Mucosa of rectum (tissue), 2 donors: ENCODE measurements around the gene TMEM239.
"Not testable (repeated sequence)": the region's sequence is repeated elsewhere in the genome, so short reads cannot be mapped to it uniquely, and the experiment has no call there.

Experiments
- H3K27ac ChIP-seq, 2 donors: one replicate each; pipeline ENCODE4 v1.7.0; 2013; ENCODE audit warnings: inconsistent platforms in 2 of 2, low read depth in 2 of 2, low read length in 2 of 2
- H3K27me3 ChIP-seq, 2 donors: one replicate each; pipeline ENCODE4 v1.7.0; 2013; ENCODE audit warnings: low read length in 2 of 2; ENCODE audit not compliant: control insufficient read depth in 2 of 2, insufficient read depth in 2 of 2
- H3K36me3 ChIP-seq, 2 donors: one replicate each; pipeline ENCODE4 v1.7.0; 2013; ENCODE audit warnings: low read length in 2 of 2; ENCODE audit not compliant: control insufficient read depth in 2 of 2, insufficient read depth in 2 of 2
- H3K4me1 ChIP-seq, 2 donors: one replicate each; pipeline ENCODE4 v1.7.0; 2013; ENCODE audit warnings: low read length in 2 of 2, mild to moderate bottlenecking in 1 of 2; ENCODE audit not compliant: control insufficient read depth in 2 of 2, insufficient read depth in 2 of 2
- H3K4me3 ChIP-seq, 2 donors: one replicate each; pipeline ENCODE4 v1.7.0; 2013; ENCODE audit warnings: low read length in 2 of 2
- H3K9ac ChIP-seq, 2 donors: one replicate each; pipeline ENCODE4 v1.7.0; 2013; ENCODE audit warnings: low read length in 2 of 2, low read depth in 1 of 2, mild to moderate bottlenecking in 1 of 2
- H3K9me3 ChIP-seq, 2 donors: one replicate each; pipeline ENCODE4 v1.7.0; 2013; ENCODE audit warnings: low read length in 2 of 2; ENCODE audit not compliant: control insufficient read depth in 2 of 2
- donor health status: healthy.
- donor health status: Normal muscosa, but diverticular disease.

TMEM239 gene

DNA sequence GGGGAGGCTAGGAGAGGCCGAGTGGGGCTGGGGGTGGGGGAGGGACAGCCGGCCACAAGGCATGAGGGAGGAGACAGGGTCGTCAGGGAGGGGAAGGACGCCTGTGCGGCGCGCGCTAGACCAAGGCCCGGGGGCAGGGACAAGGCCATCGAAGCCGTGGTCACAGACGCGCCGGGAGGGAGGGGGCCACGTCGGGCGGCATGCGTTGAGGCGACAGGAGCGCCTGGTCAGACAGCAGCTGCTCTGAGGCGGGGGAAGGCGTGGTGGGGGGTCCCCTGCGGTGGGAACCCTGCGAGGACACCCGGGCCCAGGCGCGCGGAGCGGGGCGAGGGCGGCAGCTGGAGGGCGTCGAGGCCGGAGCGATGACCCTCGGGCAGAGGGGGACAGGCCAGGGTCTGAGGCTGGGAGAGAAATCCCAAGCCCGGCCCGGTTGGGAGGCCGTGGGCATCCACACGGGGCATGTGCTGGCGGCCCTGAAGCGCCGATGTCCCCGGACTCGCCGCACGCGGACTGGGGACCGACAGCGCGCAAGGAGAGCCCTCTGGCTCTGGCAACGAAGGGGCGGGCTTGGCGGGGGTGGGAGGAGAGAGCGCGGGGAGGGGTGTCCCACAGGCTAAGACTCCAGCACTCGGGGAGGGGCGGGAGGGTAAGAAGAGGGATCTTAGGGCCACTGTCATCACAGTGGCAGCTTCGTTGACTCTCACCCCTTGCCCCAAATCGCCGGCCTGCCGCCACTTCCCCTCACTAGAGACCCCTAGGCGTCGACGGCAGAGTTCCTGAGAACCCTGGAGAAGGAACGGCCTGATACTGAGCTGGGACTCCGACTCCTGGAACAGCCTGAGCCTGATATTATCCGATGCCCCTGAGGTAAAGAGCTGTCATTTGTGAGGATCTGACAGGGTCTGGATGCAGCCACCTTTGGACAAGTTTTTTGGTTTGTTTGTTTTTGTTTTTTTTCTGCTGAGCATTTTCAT, 5.0 kb downstream of the TMEM239 start:
- Histone ChIP-seq H3K27ac (no peak overlapping the region), H3K4me3 (no peak overlapping the region), H3K9me3 (no peaks in the 10 kb centered on the region), H3K27me3 (peaks cover 21 to 23% of the 10 kb centered on the region in 2 donors), H3K36me3 (no peaks in the 10 kb centered on the region), H3K9ac (no peak overlapping the region), H3K4me1 (no peaks in the 10 kb centered on the region)

GRCh38 chr20:2822073-2822472, 5.9 kb downstream of the TMEM239 start:
- no peaks in the 10 kb centered on the region for H3K4me1 ChIP-seq
- H3K36me3 ChIP-seq = no peaks in the 10 kb centered on the region
- peaks cover 21 to 26% of the 10 kb centered on the region in 2 donors for H3K27me3 ChIP-seq
- H3K4me3 ChIP-seq = no peak overlapping the region
- no peaks in the 10 kb centered on the region for H3K9me3 ChIP-seq
- no peak overlapping the region for H3K9ac ChIP-seq
- no peak overlapping the region for H3K27ac ChIP-seq

- H3K4me3 ChIP-seq = no peak overlapping the region
- H3K27ac ChIP-seq = no peak overlapping the region
- H3K27me3 ChIP-seq = peaks cover 12 to 22% of the 10 kb centered on the region in 2 donors
- H3K9me3 ChIP-seq = no peaks in the 10 kb centered on the region
- no peaks in the 10 kb centered on the region for H3K4me1 ChIP-seq
- no peaks in the 10 kb centered on the region for H3K36me3 ChIP-seq
- H3K9ac ChIP-seq = no peak overlapping the region
Measured at GRCh38 chr20:2825761-2826160, 9.6 kb downstream of the TMEM239 start.

GRCh38 chr20:2826655-2827054, 10.5 kb downstream of the TMEM239 start:
- Histone ChIP-seq H3K9ac (no peak overlapping the region), H3K27ac (no peak overlapping the region), H3K9me3 (no peaks in the 10 kb centered on the region), H3K4me3 (no peak overlapping the region), H3K4me1 (no peaks in the 10 kb centered on the region), H3K36me3 (no peaks in the 10 kb centered on the region), H3K27me3 (peaks cover 7 to 18% of the 10 kb centered on the region in 2 donors)

DNA sequence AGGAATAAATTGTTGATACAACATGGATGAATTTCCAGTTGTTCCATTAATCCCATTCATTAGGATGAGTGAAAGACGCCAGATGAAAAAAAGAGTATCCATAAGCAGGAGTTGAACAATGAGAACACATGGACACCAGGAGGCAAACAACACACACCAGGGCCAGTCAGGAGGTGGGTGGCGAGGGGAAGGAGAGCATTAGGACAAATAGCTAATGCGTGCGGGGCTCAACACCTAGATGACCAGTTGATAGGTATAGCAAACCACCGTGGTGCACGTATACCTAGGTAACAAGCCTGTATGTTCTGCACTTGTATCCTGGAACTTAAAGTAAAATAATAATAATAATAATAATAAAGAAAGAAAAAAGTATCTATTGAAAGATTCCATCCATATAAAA, 13.2 kb downstream of the TMEM239 start:
- H3K9me3 ChIP-seq = no peaks in the 10 kb centered on the region
- no peak overlapping the region for H3K9ac ChIP-seq
- H3K4me1 ChIP-seq = no peaks in the 10 kb centered on the region
- peaks cover 2 to 18% of the 10 kb centered on the region in 2 donors for H3K27me3 ChIP-seq
- no peaks in the 10 kb centered on the region for H3K36me3 ChIP-seq
- no peak overlapping the region for H3K27ac ChIP-seq
- H3K4me3 ChIP-seq = no peak overlapping the region

DNA sequence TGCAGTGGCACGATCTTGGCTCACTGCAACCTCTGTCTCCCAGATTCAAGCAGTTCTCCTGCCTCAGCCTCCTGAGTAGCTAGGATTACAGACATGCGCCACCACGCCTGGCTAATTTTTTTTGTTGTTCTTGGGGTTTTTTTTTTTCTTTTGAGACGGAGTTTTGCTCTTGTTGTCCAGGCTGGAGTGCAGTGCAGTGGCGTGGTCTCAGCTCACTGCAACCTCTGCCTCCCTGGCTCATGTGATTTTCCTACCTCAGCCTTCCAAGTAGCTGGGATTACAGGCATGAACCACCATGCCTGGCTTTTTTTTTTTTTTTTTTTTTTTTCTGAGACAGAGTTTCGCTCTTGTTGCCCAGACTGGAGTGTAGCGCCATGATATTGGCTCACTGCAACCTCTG, 15.0 kb downstream of the TMEM239 start:
- H3K9ac ChIP-seq, H3K4me3 ChIP-seq, H3K36me3 ChIP-seq, H3K9me3 ChIP-seq, H3K27ac ChIP-seq, H3K4me1 ChIP-seq: not testable (repeated sequence)
- H3K27me3 ChIP-seq = peaks cover 2 to 13% of the 10 kb centered on the region in 2 donors

- no peaks in the 10 kb centered on the region for H3K4me1 ChIP-seq
- peaks cover 2 to 5% of the 10 kb centered on the region in 2 donors for H3K27me3 ChIP-seq
- peaks cover 0 to 3% of the 10 kb centered on the region in 2 donors for H3K36me3 ChIP-seq
- H3K4me3 ChIP-seq = no peak overlapping the region
- no peaks in the 10 kb centered on the region for H3K9me3 ChIP-seq
- H3K27ac ChIP-seq = no peak overlapping the region
- H3K9ac ChIP-seq = no peak overlapping the region
Measured at GRCh38 chr20:2833761-2834160, 17.6 kb downstream of the TMEM239 start.

- Histone ChIP-seq H3K9ac (no peak overlapping the region), H3K36me3 (peaks cover 0 to 3% of the 10 kb centered on the region in 2 donors), H3K27ac (no peak overlapping the region), H3K4me3 (no peak overlapping the region), H3K27me3 (no peaks in the 10 kb centered on the region), H3K4me1 (peaks cover 0 to under 1% of the 10 kb centered on the region in 2 donors), H3K9me3 (no peaks in the 10 kb centered on the region)
Measured at GRCh38 chr20:2834401-2835110, 18.4 kb downstream of the TMEM239 start.

GRCh38 chr20:2835331-2835796, 19.2 kb downstream of the TMEM239 start:
- no peaks in the 10 kb centered on the region for H3K27me3 ChIP-seq
- H3K36me3 ChIP-seq = peaks cover 0 to 3% of the 10 kb centered on the region in 2 donors
- no peaks in the 10 kb centered on the region for H3K9me3 ChIP-seq
- H3K4me3 ChIP-seq = no peak overlapping the region
- H3K27ac ChIP-seq = no peak overlapping the region
- H3K9ac ChIP-seq = no peak overlapping the region
- H3K4me1 ChIP-seq = peaks cover 5 to 6% of the 10 kb centered on the region in 2 donors

GRCh38 chr20:2836035-2836434, 19.9 kb downstream of the TMEM239 start:
- no peak overlapping the region for H3K27ac ChIP-seq
- H3K9ac ChIP-seq = no peak overlapping the region
- peaks cover 0 to 3% of the 10 kb centered on the region in 2 donors for H3K36me3 ChIP-seq
- H3K27me3 ChIP-seq = no peaks in the 10 kb centered on the region
- H3K4me3 ChIP-seq = no peak overlapping the region
- H3K9me3 ChIP-seq = no peaks in the 10 kb centered on the region
- peaks cover 6% of the 10 kb centered on the region in 2 donors for H3K4me1 ChIP-seq
